Measurements from ENCODE around the gene CRISP3.
"Not testable (repeated sequence)": the region's sequence is repeated elsewhere in the genome, so short reads cannot be mapped to it uniquely, and the experiment has no call there.

Gene CRISP3

GRCh38 chr6:49764571-49765236, 20.5 kb upstream of the CRISP3 start:
- Histone ChIP-seq H3K36me3 (ENCODE audit: control insufficient read depth in 5 of 5, insufficient read depth in 5 of 5, low read length in 5 of 5) (no peaks in the 10 kb centered on the region), H3K9ac (ENCODE audit: low read length in 5 of 5) (no peak overlapping the region), H3K4me3 (ENCODE audit: low read depth in 1 of 5, low read length in 5 of 5) (no peak overlapping the region), H3K27ac (ENCODE audit: low read depth, low read length) (no peak overlapping the region), H3K9me3 (ENCODE audit: control insufficient read depth in 5 of 5, low read length in 5 of 5) (no peaks in the 10 kb centered on the region), H3K27me3 (ENCODE audit: control insufficient read depth in 5 of 5, insufficient read depth in 4 of 5, low read length in 5 of 5) (no peaks in the 10 kb centered on the region), H3K4me1 (ENCODE audit: control insufficient read depth in 5 of 5, insufficient read depth in 5 of 5, low read length in 5 of 5) (peaks cover 0 to 21% (median 6%) of the 10 kb centered on the region in 5 donors)

- no peaks in the 10 kb centered on the region for H3K36me3 ChIP-seq (ENCODE audit: control insufficient read depth in 5 of 5, insufficient read depth in 5 of 5, low read length in 5 of 5)
- H3K27ac ChIP-seq (ENCODE audit: low read depth, low read length) = no peak overlapping the region
- H3K9ac ChIP-seq (ENCODE audit: low read length in 5 of 5) = no peak overlapping the region
- H3K9me3 ChIP-seq (ENCODE audit: control insufficient read depth in 5 of 5, low read length in 5 of 5) = no peaks in the 10 kb centered on the region
- no peak overlapping the region for H3K4me3 ChIP-seq (ENCODE audit: low read depth in 1 of 5, low read length in 5 of 5)
- H3K4me1 ChIP-seq (ENCODE audit: control insufficient read depth in 5 of 5, insufficient read depth in 5 of 5, low read length in 5 of 5) = no peaks in the 10 kb centered on the region
- no peaks in the 10 kb centered on the region for H3K27me3 ChIP-seq (ENCODE audit: control insufficient read depth in 5 of 5, insufficient read depth in 4 of 5, low read length in 5 of 5)
Observed at GRCh38 chr6:49743429-49743828, 759 bp downstream of the CRISP3 start.

GRCh38 chr6:49739423-49739822, 4.8 kb downstream of the CRISP3 start:
- Histone ChIP-seq H3K9me3 (ENCODE audit: control insufficient read depth in 5 of 5, low read length in 5 of 5) (no peaks in the 10 kb centered on the region), H3K27me3 (ENCODE audit: control insufficient read depth in 5 of 5, insufficient read depth in 4 of 5, low read length in 5 of 5) (no peaks in the 10 kb centered on the region), H3K27ac (ENCODE audit: low read depth, low read length) (no peak overlapping the region), H3K9ac (ENCODE audit: low read length in 5 of 5) (no peak overlapping the region), H3K36me3 (ENCODE audit: control insufficient read depth in 5 of 5, insufficient read depth in 5 of 5, low read length in 5 of 5) (no peaks in the 10 kb centered on the region), H3K4me1 (ENCODE audit: control insufficient read depth in 5 of 5, insufficient read depth in 5 of 5, low read length in 5 of 5) (no peaks in the 10 kb centered on the region), H3K4me3 (ENCODE audit: low read depth in 1 of 5, low read length in 5 of 5) (no peak overlapping the region)

GRCh38 chr6:49736017-49736508, 8.1 kb downstream of the CRISP3 start:
- H3K9me3 ChIP-seq (ENCODE audit: control insufficient read depth in 5 of 5, low read length in 5 of 5) = no peaks in the 10 kb centered on the region
- H3K4me1 ChIP-seq (ENCODE audit: control insufficient read depth in 5 of 5, insufficient read depth in 5 of 5, low read length in 5 of 5) = no peaks in the 10 kb centered on the region
- no peaks in the 10 kb centered on the region for H3K36me3 ChIP-seq (ENCODE audit: control insufficient read depth in 5 of 5, insufficient read depth in 5 of 5, low read length in 5 of 5)
- H3K27me3 ChIP-seq (ENCODE audit: control insufficient read depth in 5 of 5, insufficient read depth in 4 of 5, low read length in 5 of 5) = no peaks in the 10 kb centered on the region
- no peak overlapping the region for H3K4me3 ChIP-seq (ENCODE audit: low read depth in 1 of 5, low read length in 5 of 5)
- no peak overlapping the region for H3K27ac ChIP-seq (ENCODE audit: low read depth, low read length)
- no peak overlapping the region for H3K9ac ChIP-seq (ENCODE audit: low read length in 5 of 5)

- Histone ChIP-seq H3K4me3 (ENCODE audit: low read depth in 1 of 5, low read length in 5 of 5) (no peak overlapping the region), H3K9me3 (ENCODE audit: control insufficient read depth in 5 of 5, low read length in 5 of 5) (no peaks in the 10 kb centered on the region), H3K36me3 (ENCODE audit: control insufficient read depth in 5 of 5, insufficient read depth in 5 of 5, low read length in 5 of 5) (no peaks in the 10 kb centered on the region), H3K9ac (ENCODE audit: low read length in 5 of 5) (no peak overlapping the region), H3K27ac (ENCODE audit: low read depth, low read length) (no peak overlapping the region), H3K27me3 (ENCODE audit: control insufficient read depth in 5 of 5, insufficient read depth in 4 of 5, low read length in 5 of 5) (no peaks in the 10 kb centered on the region), H3K4me1 (ENCODE audit: control insufficient read depth in 5 of 5, insufficient read depth in 5 of 5, low read length in 5 of 5) (no peaks in the 10 kb centered on the region)
Observed at GRCh38 chr6:49733680-49734079, 10.5 kb downstream of the CRISP3 start.

DNA sequence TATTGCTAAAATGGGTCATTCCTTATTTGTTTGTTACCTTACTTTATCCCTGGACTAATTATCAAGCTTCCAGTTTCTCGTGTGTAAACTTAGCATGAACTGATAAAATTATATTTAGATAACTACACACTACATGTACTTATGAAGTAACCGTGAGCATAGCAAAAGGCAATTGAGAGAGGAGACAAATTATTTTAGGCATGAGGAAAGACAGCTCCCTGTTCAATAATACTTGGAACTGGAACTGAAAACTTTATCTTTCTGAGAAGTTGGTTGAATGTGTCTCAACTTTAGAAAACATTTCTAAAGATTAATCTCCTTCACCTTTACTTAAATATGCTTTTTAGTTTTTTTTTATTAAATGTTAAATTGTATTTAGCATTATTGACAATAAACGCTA, 11.4 kb downstream of the CRISP3 start:
- H3K4me1 ChIP-seq (ENCODE audit: control insufficient read depth in 5 of 5, insufficient read depth in 5 of 5, low read length in 5 of 5) = no peaks in the 10 kb centered on the region
- no peak overlapping the region for H3K4me3 ChIP-seq (ENCODE audit: low read depth in 1 of 5, low read length in 5 of 5)
- H3K9ac ChIP-seq (ENCODE audit: low read length in 5 of 5) = no peak overlapping the region
- H3K9me3 ChIP-seq (ENCODE audit: control insufficient read depth in 5 of 5, low read length in 5 of 5) = no peaks in the 10 kb centered on the region
- no peak overlapping the region for H3K27ac ChIP-seq (ENCODE audit: low read depth, low read length)
- H3K36me3 ChIP-seq (ENCODE audit: control insufficient read depth in 5 of 5, insufficient read depth in 5 of 5, low read length in 5 of 5) = no peaks in the 10 kb centered on the region
- H3K27me3 ChIP-seq (ENCODE audit: control insufficient read depth in 5 of 5, insufficient read depth in 4 of 5, low read length in 5 of 5) = no peaks in the 10 kb centered on the region

GRCh38 chr6:49730251-49730650, 13.9 kb downstream of the CRISP3 start:
- Histone ChIP-seq H3K9ac (ENCODE audit: low read length in 5 of 5) (no peak overlapping the region), H3K27me3 (ENCODE audit: control insufficient read depth in 5 of 5, insufficient read depth in 4 of 5, low read length in 5 of 5) (no peaks in the 10 kb centered on the region), H3K4me3 (ENCODE audit: low read depth in 1 of 5, low read length in 5 of 5) (no peak overlapping the region), H3K36me3 (ENCODE audit: control insufficient read depth in 5 of 5, insufficient read depth in 5 of 5, low read length in 5 of 5) (no peaks in the 10 kb centered on the region), H3K27ac (ENCODE audit: low read depth, low read length) (no peak overlapping the region), H3K4me1 (ENCODE audit: control insufficient read depth in 5 of 5, insufficient read depth in 5 of 5, low read length in 5 of 5) (no peaks in the 10 kb centered on the region), H3K9me3 (ENCODE audit: control insufficient read depth in 5 of 5, low read length in 5 of 5) (no peaks in the 10 kb centered on the region)

DNA sequence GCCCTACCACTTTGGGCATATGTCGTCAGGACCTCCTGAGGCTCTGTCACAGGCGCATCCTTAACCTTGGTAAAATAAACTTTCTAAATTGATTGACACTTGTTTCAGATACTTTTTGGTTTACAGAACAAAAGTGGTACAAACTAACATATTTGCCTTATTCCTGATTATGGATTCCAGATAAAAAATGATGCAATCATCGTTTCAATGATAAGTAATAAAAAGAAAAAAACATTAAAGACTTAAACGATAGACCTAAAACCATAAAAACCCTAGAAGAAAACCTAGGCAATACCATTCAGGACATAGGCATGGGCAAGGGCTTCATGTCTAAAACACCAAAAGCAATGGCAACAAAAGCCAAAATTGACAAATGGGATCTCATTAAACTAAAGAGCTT, 20.3 kb downstream of the CRISP3 start:
- not testable (repeated sequence) for H3K9me3 ChIP-seq (ENCODE audit: control insufficient read depth in 5 of 5, low read length in 5 of 5); H3K27ac ChIP-seq (ENCODE audit: low read depth, low read length); H3K36me3 ChIP-seq (ENCODE audit: control insufficient read depth in 5 of 5, insufficient read depth in 5 of 5, low read length in 5 of 5); H3K4me1 ChIP-seq (ENCODE audit: control insufficient read depth in 5 of 5, insufficient read depth in 5 of 5, low read length in 5 of 5); H3K9ac ChIP-seq (ENCODE audit: low read length in 5 of 5); H3K4me3 ChIP-seq (ENCODE audit: low read depth in 1 of 5, low read length in 5 of 5); H3K27me3 ChIP-seq (ENCODE audit: control insufficient read depth in 5 of 5, insufficient read depth in 4 of 5, low read length in 5 of 5)

GRCh38 chr6:49721297-49721696, 22.9 kb downstream of the CRISP3 start:
- Histone ChIP-seq H3K9me3 (ENCODE audit: control insufficient read depth in 5 of 5, low read length in 5 of 5) (no peaks in the 10 kb centered on the region), H3K9ac (ENCODE audit: low read length in 5 of 5) (no peak overlapping the region), H3K27ac (ENCODE audit: low read depth, low read length) (no peak overlapping the region), H3K4me1 (ENCODE audit: control insufficient read depth in 5 of 5, insufficient read depth in 5 of 5, low read length in 5 of 5) (no peaks in the 10 kb centered on the region), H3K4me3 (ENCODE audit: low read depth in 1 of 5, low read length in 5 of 5) (no peak overlapping the region), H3K27me3 (ENCODE audit: control insufficient read depth in 5 of 5, insufficient read depth in 4 of 5, low read length in 5 of 5) (no peaks in the 10 kb centered on the region), H3K36me3 (ENCODE audit: control insufficient read depth in 5 of 5, insufficient read depth in 5 of 5, low read length in 5 of 5) (no peaks in the 10 kb centered on the region)

DNA sequence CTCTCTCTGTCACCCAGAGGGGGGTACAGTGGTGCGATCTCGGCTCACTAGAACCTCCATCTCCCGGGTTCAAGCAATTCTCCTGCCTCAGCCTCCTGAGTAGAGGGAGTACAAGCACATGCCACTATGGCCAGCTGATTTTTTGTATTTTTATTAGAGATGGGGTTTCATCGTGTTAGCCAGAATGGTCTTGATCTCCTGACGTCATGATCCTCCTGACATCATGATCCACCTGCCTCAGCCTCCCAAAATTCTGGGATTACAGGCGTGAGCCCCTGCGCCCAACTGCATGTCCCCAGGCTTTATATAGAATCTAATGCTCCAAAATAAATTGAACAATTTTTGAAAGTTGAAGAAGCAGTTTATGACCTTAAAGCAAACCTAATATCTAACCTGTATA, 23.8 kb downstream of the CRISP3 start:
- Histone ChIP-seq H3K36me3 (ENCODE audit: control insufficient read depth in 5 of 5, insufficient read depth in 5 of 5, low read length in 5 of 5) (no peaks in the 10 kb centered on the region), H3K27ac (ENCODE audit: low read depth, low read length) (no peak overlapping the region), H3K9ac (ENCODE audit: low read length in 5 of 5) (no peak overlapping the region), H3K4me1 (ENCODE audit: control insufficient read depth in 5 of 5, insufficient read depth in 5 of 5, low read length in 5 of 5) (no peaks in the 10 kb centered on the region), H3K27me3 (ENCODE audit: control insufficient read depth in 5 of 5, insufficient read depth in 4 of 5, low read length in 5 of 5) (no peaks in the 10 kb centered on the region), H3K9me3 (ENCODE audit: control insufficient read depth in 5 of 5, low read length in 5 of 5) (no peaks in the 10 kb centered on the region), H3K4me3 (ENCODE audit: low read depth in 1 of 5, low read length in 5 of 5) (no peak overlapping the region)

Data from subcutaneous abdominal adipose tissue (tissue), 5 donors.